HG03103 (cell line): ENCODE data around the gene CLDN20.
"Not testable (repeated sequence)": the region's sequence is repeated elsewhere in the genome, so short reads cannot be mapped to it uniquely, and the experiment has no call there.

Source experiments
- ATAC-seq: cut with Tn5 transposase; IDR thresholded peaks from one replicate; pipeline ENCODE4 v1.9.1; 2021; ENCODE audit warnings: low read depth; ENCODE audit not compliant: unreplicated experiment

Gene CLDN20

GRCh38 chr6:155263373-155264063, at the start of gene CLDN20:
Gene CLDN20, plus strand, starts transcription at chr6:155264013. Its CDS starts 11,707 bp downstream, at chr6:155275720.
- ATAC-seq, result no peak

GRCh38 chr6:155215906-155216305, 47.9 kb upstream of the CLDN20 start:
- ATAC-seq, result no peak

- ATAC-seq, result no peak
Measured at GRCh38 chr6:155216312-155217046, 47.3 kb upstream of the CLDN20 start.

- not testable (repeated sequence) for ATAC-seq
Measured at GRCh38 chr6:155218711-155219110, 45.1 kb upstream of the CLDN20 start.

GRCh38 chr6:155219299-155219698, 44.5 kb upstream of the CLDN20 start:
- ATAC-seq, result no peak

- ATAC-seq, result no peak
Measured at GRCh38 chr6:155219858-155220301, 43.9 kb upstream of the CLDN20 start.

GRCh38 chr6:155221086-155221485, 42.7 kb upstream of the CLDN20 start:
- no peak for ATAC-seq

GRCh38 chr6:155222506-155222905, 41.3 kb upstream of the CLDN20 start:
- ATAC-seq, result no peak

- ATAC-seq, result peak; percentile 96
Measured at GRCh38 chr6:155223646-155224451, 40.0 kb upstream of the CLDN20 start.

GRCh38 chr6:155224618-155225017, 39.2 kb upstream of the CLDN20 start:
- no peak for ATAC-seq

- ATAC-seq, result no peak
Measured at GRCh38 chr6:155227046-155227445, 36.8 kb upstream of the CLDN20 start.

- no peak for ATAC-seq
Measured at GRCh38 chr6:155228546-155229166, 35.2 kb upstream of the CLDN20 start.

- ATAC-seq, result not testable (repeated sequence)
Measured at GRCh38 chr6:155230975-155231374, 32.8 kb upstream of the CLDN20 start.

- ATAC-seq, result no peak
Measured at GRCh38 chr6:155232848-155233247, 31.0 kb upstream of the CLDN20 start.

- ATAC-seq, result no peak
Measured at GRCh38 chr6:155234167-155234566, 29.6 kb upstream of the CLDN20 start.

GRCh38 chr6:155234687-155235086, 29.1 kb upstream of the CLDN20 start:
- no peak for ATAC-seq

- ATAC-seq, result no peak
Measured at GRCh38 chr6:155235087-155235486, 28.7 kb upstream of the CLDN20 start.

GRCh38 chr6:155237613-155238012, 26.2 kb upstream of the CLDN20 start:
- no peak for ATAC-seq

GRCh38 chr6:155240905-155241600, 22.8 kb upstream of the CLDN20 start:
- no peak for ATAC-seq

GRCh38 chr6:155241966-155242365, 21.8 kb upstream of the CLDN20 start:
- no peak for ATAC-seq
